ENCODE data around the gene SASH1.
"Not testable (repeated sequence)": the region's sequence is repeated elsewhere in the genome, so short reads cannot be mapped to it uniquely, and the experiment has no call there.

The SASH1 gene

GRCh38 chr6:148573922-148574321 lies 231.3 kb downstream of the SASH1 start:
- Mint-ChIP-seq H3K9me3 (no peaks in the 10 kb centered on the region), H3K36me3 (no peaks in the 10 kb centered on the region), H3K27me3 (peaks cover 28% of the 10 kb centered on the region), H3K27ac (no peak overlapping the region), H3K4me1 (no peaks in the 10 kb centered on the region), H3K4me3 (no peak overlapping the region)
- no peak for DNase-seq
- CTCF ChIA-PET = interaction anchor here (1.4 kb wide), 1 partner anchor 10 kb away, joined by 4 read pairs; no protein-coding TSS in a partner anchor

- Mint-ChIP-seq H3K36me3 (no peaks in the 10 kb centered on the region), H3K4me3 (no peak overlapping the region), H3K4me1 (no peaks in the 10 kb centered on the region), H3K9me3 (no peaks in the 10 kb centered on the region), H3K27ac (no peak overlapping the region), H3K27me3 (peaks cover 12% of the 10 kb centered on the region)
- CTCF ChIA-PET = interaction anchor here (0.8 to 3.1 kb wide), 16 partner anchors 8 to 854 kb away, joined by 3 to 15 read pairs (median 4); no protein-coding TSS in a partner anchor
- peak; percentile 53 for DNase-seq
Observed at GRCh38 chr6:148577687-148578488, 235.2 kb downstream of the SASH1 start.

- CTCF ChIA-PET = interaction anchor here (1.0 to 3.1 kb wide), 12 partner anchors 9 to 853 kb away, joined by 3 to 15 read pairs (median 5); no protein-coding TSS in a partner anchor
Observed at GRCh38 chr6:148578489-148578814, 235.8 kb downstream of the SASH1 start.

GRCh38 chr6:148578837-148579565 lies 236.4 kb downstream of the SASH1 start:
- Mint-ChIP-seq H3K27me3 (peaks cover 12% of the 10 kb centered on the region), H3K4me3 (no peak overlapping the region), H3K27ac (no peak overlapping the region), H3K9me3 (no peaks in the 10 kb centered on the region), H3K36me3 (no peaks in the 10 kb centered on the region), H3K4me1 (no peaks in the 10 kb centered on the region)
- CTCF ChIA-PET = interaction anchor here (1.1 to 1.7 kb wide), 9 partner anchors 48 to 853 kb away, joined by 3 to 5 read pairs (median 4); no protein-coding TSS in a partner anchor
- no peak for DNase-seq

More at GRCh38 chr6:148578489-148578814, 235.8 kb downstream of the SASH1 start:
- DNase-seq = no peak
- no peaks in the 10 kb centered on the region for H3K4me1 Mint-ChIP-seq
- H3K4me3 Mint-ChIP-seq = no peak overlapping the region
- no peak overlapping the region for H3K27ac Mint-ChIP-seq
- no peaks in the 10 kb centered on the region for H3K9me3 Mint-ChIP-seq
- H3K36me3 Mint-ChIP-seq = no peaks in the 10 kb centered on the region
- peaks cover 12% of the 10 kb centered on the region for H3K27me3 Mint-ChIP-seq

GRCh38 chr6:148580442-148580841 lies 237.8 kb downstream of the SASH1 start:
- CTCF ChIA-PET = interaction anchor here (0.6 to 1.1 kb wide), 2 partner anchors 41 to 446 kb away, joined by 3 to 4 read pairs; no protein-coding TSS in a partner anchor
- peaks cover 5% of the 10 kb centered on the region for H3K9me3 Mint-ChIP-seq
- H3K27ac Mint-ChIP-seq = no peak overlapping the region
- H3K4me1 Mint-ChIP-seq = no peaks in the 10 kb centered on the region
- no peaks in the 10 kb centered on the region for H3K36me3 Mint-ChIP-seq
- no peak overlapping the region for H3K4me3 Mint-ChIP-seq
- no peak for DNase-seq
- H3K27me3 Mint-ChIP-seq = peaks cover 11% of the 10 kb centered on the region

- Mint-ChIP-seq H3K36me3 (no peaks in the 10 kb centered on the region), H3K4me1 (no peaks in the 10 kb centered on the region)
Observed at GRCh38 chr6:148583631-148584030, 241.0 kb downstream of the SASH1 start.

GRCh38 chr6:148585641-148586040 lies 243.0 kb downstream of the SASH1 start:
- H3K36me3 Mint-ChIP-seq, H3K4me1 Mint-ChIP-seq, H3K27ac Mint-ChIP-seq, H3K9me3 Mint-ChIP-seq, CTCF ChIA-PET, H3K4me3 Mint-ChIP-seq, DNase-seq, H3K27me3 Mint-ChIP-seq: not testable (repeated sequence)

More at GRCh38 chr6:148583631-148584030, 241.0 kb downstream of the SASH1 start:
- DNase-seq = no peak
- no peak overlapping the region for H3K4me3 Mint-ChIP-seq
- CTCF ChIA-PET = no interaction called here
- H3K27ac Mint-ChIP-seq = no peak overlapping the region
- peaks cover 5% of the 10 kb centered on the region for H3K9me3 Mint-ChIP-seq
- H3K27me3 Mint-ChIP-seq = peaks cover 4% of the 10 kb centered on the region

- Mint-ChIP-seq H3K27ac (no peak overlapping the region), H3K4me1 (peaks cover 2% of the 10 kb centered on the region), H3K4me3 (no peak overlapping the region), H3K9me3 (no peaks in the 10 kb centered on the region), H3K27me3 (no peaks in the 10 kb centered on the region), H3K36me3 (no peaks in the 10 kb centered on the region)
- DNase-seq = no peak
- CTCF ChIA-PET = no interaction called here
Observed at GRCh38 chr6:148590883-148591282, 248.2 kb downstream of the SASH1 start.

- H3K4me1 Mint-ChIP-seq = peaks cover 2% of the 10 kb centered on the region
- CTCF ChIA-PET = no interaction called here
Observed at GRCh38 chr6:148591656-148592055, 249.0 kb downstream of the SASH1 start.

GRCh38 chr6:148593130-148593812 lies 250.6 kb downstream of the SASH1 start:
- Mint-ChIP-seq H3K9me3 (no peaks in the 10 kb centered on the region), H3K4me1 (peaks cover 2% of the 10 kb centered on the region), H3K4me3 (no peak overlapping the region), H3K27ac (no peak overlapping the region), H3K36me3 (no peaks in the 10 kb centered on the region), H3K27me3 (peaks cover 4% of the 10 kb centered on the region)
- CTCF ChIA-PET = no interaction called here
- no peak for DNase-seq

More at GRCh38 chr6:148591656-148592055, 249.0 kb downstream of the SASH1 start:
- H3K4me3 Mint-ChIP-seq = no peak overlapping the region
- H3K27me3 Mint-ChIP-seq = no peaks in the 10 kb centered on the region
- H3K36me3 Mint-ChIP-seq = no peaks in the 10 kb centered on the region
- H3K27ac Mint-ChIP-seq = no peak overlapping the region
- H3K9me3 Mint-ChIP-seq = no peaks in the 10 kb centered on the region
- no peak for DNase-seq

- Mint-ChIP-seq H3K27me3 (peaks cover 4% of the 10 kb centered on the region), H3K36me3 (no peaks in the 10 kb centered on the region), H3K27ac (no peak overlapping the region), H3K4me1 (peaks cover 2% of the 10 kb centered on the region), H3K9me3 (no peaks in the 10 kb centered on the region), H3K4me3 (no peak overlapping the region)
- DNase-seq = no peak
- CTCF ChIA-PET = no interaction called here
Observed at GRCh38 chr6:148593813-148594170, 251.2 kb downstream of the SASH1 start.

- no peak for DNase-seq
- no peak overlapping the region for H3K4me3 Mint-ChIP-seq
- peaks cover 10% of the 10 kb centered on the region for H3K27me3 Mint-ChIP-seq
- no peaks in the 10 kb centered on the region for H3K9me3 Mint-ChIP-seq
- CTCF ChIA-PET = no interaction called here
- H3K36me3 Mint-ChIP-seq = no peaks in the 10 kb centered on the region
- peaks cover under 1% of the 10 kb centered on the region for H3K4me1 Mint-ChIP-seq
- H3K27ac Mint-ChIP-seq = no peak overlapping the region
Observed at GRCh38 chr6:148595550-148595949, 252.9 kb downstream of the SASH1 start.

- no peak overlapping the region for H3K4me3 Mint-ChIP-seq
- DNase-seq = no peak
- peaks cover 10% of the 10 kb centered on the region for H3K27me3 Mint-ChIP-seq
- CTCF ChIA-PET = no interaction called here
- no peak overlapping the region for H3K27ac Mint-ChIP-seq
- no peaks in the 10 kb centered on the region for H3K4me1 Mint-ChIP-seq
- H3K36me3 Mint-ChIP-seq = no peaks in the 10 kb centered on the region
- no peaks in the 10 kb centered on the region for H3K9me3 Mint-ChIP-seq
Observed at GRCh38 chr6:148596891-148597455, 254.3 kb downstream of the SASH1 start.

- CTCF ChIA-PET = no interaction called here
- peaks cover 10% of the 10 kb centered on the region for H3K27me3 Mint-ChIP-seq
- H3K9me3 Mint-ChIP-seq = no peaks in the 10 kb centered on the region
- H3K4me3 Mint-ChIP-seq = no peak overlapping the region
- no peak for DNase-seq
- H3K36me3 Mint-ChIP-seq = no peaks in the 10 kb centered on the region
- H3K27ac Mint-ChIP-seq = no peak overlapping the region
- no peaks in the 10 kb centered on the region for H3K4me1 Mint-ChIP-seq
Observed at GRCh38 chr6:148598724-148599123, 256.1 kb downstream of the SASH1 start.

Measured in activated naive CD4-positive, alpha-beta T cell treated with anti-CD3 and anti-CD28 coated beads, Interleukin-2, amount 10 ng/mL, durations not matched to agents 7 days and 5 days (primary cell).